GM18909 (cell line): ENCODE results near the gene ALOX12B.

Source experiments
- ATAC-seq: cut with Tn5 transposase; IDR thresholded peaks from one replicate; pipeline ENCODE4 v1.9.1; 2021; ENCODE audit warnings: mild to moderate bottlenecking; ENCODE audit not compliant: unreplicated experiment, poor library complexity

ALOX12B gene

GRCh38 chr17:8087075-8087951 is at the start of gene ALOX12B:
Gene ALOX12B (minus strand): TSS chr17:8087716. CDS start chr17:8087442, 274 bp downstream.
- no peak for ATAC-seq

GRCh38 chr17:8133941-8134340 is 46.4 kb upstream of the ALOX12B start:
- no peak for ATAC-seq

GRCh38 chr17:8133399-8133798 is 45.9 kb upstream of the ALOX12B start:
- ATAC-seq, result no peak

GRCh38 chr17:8131844-8132441 is 44.4 kb upstream of the ALOX12B start:
- ATAC-seq, result no peak

GRCh38 chr17:8128125-8128784 is 40.7 kb upstream of the ALOX12B start:
- ATAC-seq, result no peak

- peak; percentile 31 for ATAC-seq
Measured at GRCh38 chr17:8126491-8127066, 39.1 kb upstream of the ALOX12B start.

GRCh38 chr17:8125947-8126490 is 38.5 kb upstream of the ALOX12B start:
- ATAC-seq, result no peak

GRCh38 chr17:8125154-8125946 is 37.8 kb upstream of the ALOX12B start:
- no peak for ATAC-seq

- ATAC-seq, result no peak
Measured at GRCh38 chr17:8124350-8125153, 37.0 kb upstream of the ALOX12B start.

GRCh38 chr17:8123695-8124349 is 36.3 kb upstream of the ALOX12B start, which contains the start of gene HES7:
Gene HES7 (minus strand): TSS chr17:8124106. CDS start chr17:8124084, 22 bp downstream.
- no peak for ATAC-seq

- no peak for ATAC-seq
Measured at GRCh38 chr17:8122924-8123694, 35.6 kb upstream of the ALOX12B start.

GRCh38 chr17:8122422-8122923 is 35.0 kb upstream of the ALOX12B start:
- ATAC-seq, result no peak

GRCh38 chr17:8121681-8122421 is 34.3 kb upstream of the ALOX12B start:
- ATAC-seq, result no peak

GRCh38 chr17:8121407-8121680 is 33.8 kb upstream of the ALOX12B start:
- no peak for ATAC-seq

GRCh38 chr17:8120520-8121406 is 33.2 kb upstream of the ALOX12B start:
- ATAC-seq, result no peak
